Inferior parietal cortex (tissue), 1 donor: Measurements from ENCODE around the gene THAP11.
"Not testable (repeated sequence)": the region's sequence is repeated elsewhere in the genome, so short reads cannot be mapped to it uniquely, and the experiment has no call there.

Experiments used
- DNase-seq: peaks from one replicate; pipeline ENCODE4 v3.0.0-alpha.2; 2016; ENCODE audit errors: extremely low spot score

The THAP11 gene

GRCh38 chr16:67862623-67863583 lies 20.8 kb downstream of the THAP11 start:
- peak; percentile 68 for DNase-seq

GRCh38 chr16:67864044-67864443 lies 21.9 kb downstream of the THAP11 start:
- DNase-seq = not testable (repeated sequence)

DNA sequence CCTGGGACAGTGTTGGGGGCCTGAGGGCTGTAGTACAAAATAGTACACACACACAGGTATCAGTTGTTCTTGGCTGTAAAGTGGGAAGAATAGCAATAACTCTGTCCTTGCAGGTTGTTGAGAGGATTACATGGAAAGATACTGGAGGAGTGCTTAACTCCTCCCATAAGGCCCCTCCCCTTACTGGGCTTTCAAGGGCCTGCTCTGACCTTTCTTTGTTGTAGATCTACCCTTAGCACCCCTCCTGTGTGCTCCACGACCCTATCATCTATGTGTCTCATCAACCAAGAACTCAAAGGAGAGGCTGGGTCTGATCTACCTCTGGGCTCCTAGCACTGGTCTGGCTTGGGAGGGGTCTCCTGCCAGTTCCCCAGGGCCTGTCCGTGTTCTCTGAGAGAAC lies 22.5 kb downstream of the THAP11 start:
- no peak for DNase-seq

DNA sequence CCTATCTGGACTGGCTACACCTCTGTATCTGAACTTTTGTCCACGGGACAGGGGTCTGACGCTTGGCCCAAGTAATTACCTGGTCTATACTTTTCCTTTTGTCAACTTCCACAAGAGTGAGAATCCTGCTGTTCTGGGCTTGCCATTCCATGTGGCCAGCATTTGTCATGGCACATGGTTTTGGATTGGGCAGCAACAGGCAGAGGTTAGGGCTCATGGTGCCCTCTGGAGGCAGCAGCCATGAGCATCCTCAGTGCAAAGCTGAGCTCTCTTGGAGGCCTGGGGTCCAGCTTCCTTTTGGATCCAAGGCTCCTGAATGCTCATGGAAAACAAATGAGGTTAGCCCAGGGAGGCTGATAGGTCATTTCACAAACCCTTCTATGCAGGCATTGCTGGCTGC lies 23.2 kb downstream of the THAP11 start:
- DNase-seq = no peak

GRCh38 chr16:67868290-67868689 lies 26.2 kb downstream of the THAP11 start:
- no peak for DNase-seq

DNA sequence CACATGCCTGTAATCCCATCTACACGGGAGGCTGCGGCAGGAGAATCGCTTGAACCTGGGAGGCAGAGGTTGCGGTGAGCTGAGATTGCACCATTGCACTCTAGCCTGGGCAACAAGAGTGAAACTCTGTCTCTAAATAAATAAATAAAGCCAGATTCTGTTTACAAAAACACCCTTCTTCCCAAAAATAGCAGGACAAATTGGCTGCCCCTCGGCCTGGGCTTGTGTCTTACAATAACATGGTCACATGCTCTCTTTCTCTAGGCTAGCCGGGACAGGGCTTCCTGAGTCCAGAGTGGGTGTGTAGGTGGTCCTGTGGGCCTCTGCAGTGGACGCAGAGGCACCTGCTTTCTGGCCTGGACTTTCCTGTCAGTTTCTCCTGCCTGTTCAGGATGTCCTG lies 27.5 kb downstream of the THAP11 start:
- DNase-seq = no peak

- DNase-seq = no peak
These were observed 29.1 kb downstream of the THAP11 start for GRCh38 chr16:67871256-67871655.

DNA sequence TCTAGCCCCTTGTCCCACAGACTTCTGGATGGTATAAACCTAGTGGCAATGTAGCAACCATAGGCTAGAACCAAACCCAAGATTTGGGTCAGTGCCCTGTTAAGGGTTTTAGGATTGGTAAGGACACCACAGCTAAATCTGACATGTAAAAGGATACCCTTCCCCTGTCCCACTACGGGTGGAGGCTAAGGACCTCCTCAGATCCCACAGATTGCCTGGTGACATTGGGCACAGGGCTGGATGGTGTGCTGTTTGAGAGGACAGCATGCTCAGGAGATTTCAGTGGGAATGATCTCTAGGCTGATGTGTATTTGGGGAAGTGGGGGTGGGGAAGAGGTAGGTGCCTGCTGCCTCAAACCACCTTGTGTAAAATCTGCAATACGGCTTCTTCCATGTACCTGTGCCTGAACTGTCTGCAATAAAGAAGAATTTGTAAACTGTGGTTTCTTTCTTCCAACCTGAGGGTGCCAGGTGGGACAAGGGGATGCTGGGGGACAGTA lies 30.1 kb downstream of the THAP11 start:
- no peak for DNase-seq

DNA sequence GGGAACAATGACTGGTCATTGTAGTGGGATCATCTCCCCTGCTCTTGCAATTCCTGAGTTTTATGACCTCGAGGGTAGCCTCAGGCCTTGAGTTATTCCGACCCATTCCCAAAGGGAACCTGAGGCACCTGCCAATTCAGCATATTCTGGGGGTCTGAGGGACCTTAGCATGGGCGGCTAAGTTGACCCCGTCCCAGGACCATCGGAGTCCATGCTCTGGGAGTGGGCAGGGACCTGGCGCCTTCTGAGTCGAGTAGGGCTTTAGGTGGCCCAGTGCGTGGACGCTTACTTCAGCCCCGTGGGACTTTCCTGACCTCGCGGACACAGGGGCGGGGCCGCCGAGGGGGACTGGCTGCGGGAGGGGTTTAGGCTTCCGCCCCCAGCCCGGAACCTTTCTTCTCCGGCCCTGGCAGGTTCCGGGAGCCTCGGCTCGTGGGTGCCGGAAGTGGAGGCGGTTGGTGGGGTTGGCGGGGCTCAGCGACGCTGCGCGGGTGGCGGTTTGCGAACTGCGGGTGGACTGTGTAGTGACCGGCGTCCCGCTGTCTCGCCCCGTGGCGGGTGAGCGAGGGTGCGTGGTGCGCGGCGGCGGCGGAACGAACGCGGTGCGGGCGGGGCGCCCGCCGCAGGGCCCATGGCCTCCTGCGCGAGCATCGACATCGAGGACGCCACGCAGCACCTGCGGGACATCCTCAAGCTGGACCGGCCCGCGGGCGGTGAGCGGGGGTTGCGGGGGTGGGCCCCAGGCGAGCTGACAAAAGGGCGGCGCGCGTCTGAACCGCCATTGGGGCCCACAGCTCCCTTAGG lies 30.7 kb downstream of the THAP11 start, which contains the start of gene EDC4:
TSS of gene EDC4 (plus strand) at position 422 of the 804 bp plus-strand sequence. CDS start at position 632, 210 bp downstream.
- peak; percentile 80 for DNase-seq

DNA sequence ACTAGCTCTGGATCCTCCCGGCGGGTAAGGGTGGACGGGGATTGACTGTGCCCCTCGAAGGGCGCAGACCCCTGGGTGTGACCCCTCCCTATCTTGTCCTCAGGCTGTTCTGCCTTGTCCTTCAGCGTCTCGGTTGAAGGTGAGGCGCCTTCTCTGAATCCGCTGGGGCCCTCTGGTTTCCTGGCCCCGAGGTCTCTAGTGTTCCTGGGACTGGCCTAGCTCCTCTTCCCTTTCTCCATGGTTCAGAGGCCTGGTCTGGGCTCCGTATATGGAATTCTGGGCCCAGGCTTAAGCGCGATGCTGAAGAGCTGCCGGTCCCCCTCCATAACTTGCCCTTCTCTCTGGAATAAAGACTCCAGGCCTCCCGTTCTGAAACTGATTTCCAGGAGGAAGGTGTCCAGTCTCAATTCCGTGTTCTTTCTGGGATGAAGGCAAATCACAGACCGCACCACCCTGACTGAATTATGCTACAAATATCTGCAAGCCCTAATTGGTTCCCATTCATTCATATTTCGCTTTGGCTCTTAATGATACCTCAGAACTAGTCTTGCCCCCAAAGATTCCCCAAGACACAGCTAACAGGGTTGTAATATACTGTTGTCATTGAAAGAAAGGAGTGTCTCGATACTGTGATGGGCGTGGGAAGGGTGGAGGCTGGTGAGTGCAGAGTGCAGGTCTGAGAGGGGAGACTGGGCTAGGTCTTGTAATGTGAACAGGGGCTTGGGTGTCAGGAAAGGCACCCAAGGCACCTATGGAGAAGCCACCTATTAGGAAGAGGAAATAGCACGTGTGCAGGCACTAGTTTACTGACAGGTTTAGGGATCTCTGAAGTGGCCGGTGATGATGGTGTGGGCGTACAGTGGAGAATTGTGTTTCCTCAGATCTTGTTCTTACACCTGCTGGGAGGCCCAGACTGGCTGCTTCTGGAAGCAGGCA lies 31.6 kb downstream of the THAP11 start:
- DNase-seq = no peak

GRCh38 chr16:67874372-67874771 lies 32.3 kb downstream of the THAP11 start:
- DNase-seq = no peak

- no peak for DNase-seq
These were observed 34.9 kb downstream of the THAP11 start for GRCh38 chr16:67877064-67877463.

DNA sequence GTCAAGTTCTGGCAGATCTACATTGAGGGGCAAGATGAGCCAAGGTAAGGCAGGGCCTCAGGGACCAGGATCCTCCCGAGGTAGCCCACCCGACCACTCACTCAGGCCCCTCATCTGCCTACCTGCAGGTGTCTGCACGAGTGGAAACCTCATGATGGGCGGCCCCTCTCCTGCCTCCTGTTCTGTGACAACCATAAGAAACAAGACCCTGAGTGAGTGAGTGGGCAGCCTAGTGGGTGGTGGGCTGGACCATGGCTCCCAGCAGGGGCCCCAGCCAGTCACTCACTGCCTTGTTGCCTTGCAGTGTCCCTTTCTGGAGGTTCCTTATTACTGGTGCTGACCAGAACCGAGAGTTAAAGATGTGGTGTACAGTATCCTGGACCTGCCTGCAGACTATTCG lies 36.1 kb downstream of the THAP11 start:
- no peak for DNase-seq

DNA sequence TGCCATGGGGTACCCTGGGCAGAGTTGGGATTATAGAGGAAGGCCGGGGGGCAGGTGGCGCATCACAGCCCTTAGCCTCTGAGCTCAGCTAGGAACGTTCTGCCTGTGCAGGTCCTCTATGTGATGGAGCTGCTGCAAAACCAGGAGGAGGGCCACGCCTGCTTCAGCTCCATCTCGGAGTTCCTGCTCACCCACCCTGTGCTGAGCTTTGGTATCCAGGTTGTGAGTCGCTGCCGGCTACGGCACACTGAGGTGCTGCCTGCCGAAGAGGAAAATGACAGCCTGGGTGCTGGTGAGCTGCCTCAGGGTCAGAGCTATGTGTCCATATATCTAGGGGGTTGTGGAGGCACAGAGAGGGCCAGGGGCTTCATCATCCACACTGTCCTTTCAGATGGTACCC lies 36.7 kb downstream of the THAP11 start:
- no peak for DNase-seq

- no peak for DNase-seq
These were observed 37.3 kb downstream of the THAP11 start for GRCh38 chr16:67879462-67879861.

GRCh38 chr16:67879936-67880335 lies 37.8 kb downstream of the THAP11 start:
- DNase-seq = no peak

DNA sequence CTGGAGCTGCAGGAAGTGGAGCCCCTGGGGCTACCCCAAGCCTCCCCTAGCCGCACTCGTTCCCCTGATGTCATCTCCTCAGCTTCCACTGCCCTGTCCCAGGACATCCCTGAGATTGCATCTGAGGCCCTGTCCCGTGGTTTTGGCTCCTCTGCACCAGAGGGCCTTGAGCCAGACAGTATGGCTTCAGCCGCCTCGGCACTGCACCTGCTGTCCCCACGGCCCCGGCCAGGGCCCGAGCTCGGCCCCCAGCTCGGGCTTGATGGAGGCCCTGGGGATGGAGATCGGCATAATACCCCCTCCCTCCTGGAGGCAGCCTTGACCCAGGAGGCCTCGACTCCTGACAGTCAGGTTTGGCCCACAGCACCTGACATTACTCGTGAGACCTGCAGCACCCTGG lies 38.5 kb downstream of the THAP11 start:
- DNase-seq = no peak

DNA sequence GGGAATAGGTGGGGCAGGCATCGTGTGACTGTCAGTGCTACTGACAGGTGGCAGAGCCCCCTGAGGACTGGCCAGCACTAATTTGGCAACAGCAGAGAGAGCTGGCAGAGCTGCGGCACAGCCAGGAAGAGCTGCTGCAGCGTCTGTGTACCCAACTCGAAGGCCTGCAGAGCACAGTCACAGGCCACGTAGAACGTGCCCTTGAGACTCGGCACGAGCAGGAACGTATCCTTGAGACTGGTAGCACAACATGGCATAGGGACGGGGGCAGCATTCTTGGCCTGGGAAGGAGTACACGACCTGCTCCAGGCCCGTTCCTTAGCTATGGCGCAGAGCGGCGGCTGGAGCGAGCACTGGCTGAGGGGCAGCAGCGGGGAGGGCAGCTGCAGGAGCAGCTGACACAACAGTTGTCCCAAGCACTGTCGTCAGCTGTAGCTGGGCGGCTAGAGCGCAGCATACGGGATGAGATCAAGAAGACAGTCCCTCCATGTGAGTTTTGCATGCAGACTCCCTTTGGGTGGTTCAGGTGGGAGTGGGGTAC lies 39.6 kb downstream of the THAP11 start:
- peak; percentile 36 for DNase-seq

GRCh38 chr16:67882374-67883145 lies 40.4 kb downstream of the THAP11 start:
- peak; percentile 79 for DNase-seq
